Stomach (tissue), 9 donors: ENCODE measurements around the gene ASTN2. TPM values are rescaled to one million over a fixed set of nuclear protein-coding genes. Genes with fewer than 3 reads are reported as not detected.

ENCODE experiments used
- DNase-seq, 2 donors: peaks; one replicate each; pipeline versions ENCODE4 v3.0.0 to v3.0.0-alpha.2; 2013 to 2019
- H3K27ac ChIP-seq, 5 donors: fragments of 200-600 bp in 4 of 5; sonication (generic) in 4 of 5; one replicate each; pipeline ENCODE4 v1.5.1; 2013 to 2019; ENCODE audit warnings: mild to moderate bottlenecking in 1 of 5, moderate library complexity in 1 of 5
- H3K27me3 ChIP-seq, 3 donors: fragments of 200-600 bp; sonication (generic); one replicate each; pipeline ENCODE4 v1.5.1; 2017 to 2019; ENCODE audit warnings: mixed run types in 1 of 3
- H3K36me3 ChIP-seq, 4 donors: fragments of 200-600 bp; sonication (generic); 1 replicate in 3 of 4; 2 replicates in 1 of 4; pipeline ENCODE4 v1.5.1; 2016 to 2019
- H3K4me1 ChIP-seq, 4 donors: fragments of 200-600 bp; sonication (generic); one replicate each; pipeline ENCODE4 v1.5.1; 2016 to 2019
- H3K4me3 ChIP-seq, 4 donors: fragments of 200-600 bp; sonication (generic) in 3 of 4; one replicate each; pipeline ENCODE4 v1.5.1; 2016 to 2019; ENCODE audit warnings: mild to moderate bottlenecking in 1 of 4
- H3K9me3 ChIP-seq, 4 donors: fragments of 200-600 bp; sonication (generic); one replicate each; pipeline ENCODE4 v1.5.1; 2016 to 2019
- EP300 ChIP-seq: sonication (generic); formaldehyde crosslinking; IDR thresholded peaks from one replicate; pipeline ENCODE4 v1.6.1; 2017; ENCODE audit warnings: antibody characterized with exemption
- POLR2A ChIP-seq, 4 donors: fragments of 450-650 bp; IDR thresholded peaks; one replicate each; pipeline ENCODE4 v1.6.1; 2016; ENCODE audit warnings: antibody characterized with exemption in 4 of 4, control low read depth in 2 of 4, mild to moderate bottlenecking in 1 of 4, moderate library complexity in 1 of 4
- POLR2AphosphoS5 ChIP-seq, 3 donors: sonication (generic); formaldehyde crosslinking; IDR thresholded peaks; one replicate each; pipeline ENCODE4 v1.6.1; 2016; ENCODE audit warnings: antibody characterized with exemption in 3 of 3
- WGBS, 5 donors: extraction: QIAGEN DNeasy Blood & Tissue Kit in 3 of 5; methylation state at CpG; one replicate each; pipeline versions ENCODE4 v1.1.5 to v1.1.7; 2013 to 2018; 5-methylcytosine and 5-hydroxymethylcytosine counted together
- intact Hi-C: fragments of 100-400 bp; cut with DNase I; formaldehyde crosslinking; loops from one replicate; pipeline ENCODE4 v1.15.1; 2023; ENCODE audit warnings: low total_unique reads
- polyA plus RNA-seq, 3 donors: library from polyadenylated mRNA; stranded (reverse); fragments of 200-250 nt; gene quantifications; one replicate each; pipeline ENCODE4 v1.2.3, GENCODE V29; 2013
- total RNA-seq, 5 donors: library from RNA; depleted of rRNA; stranded (reverse); fragments of >200 nt; gene quantifications; one replicate each; pipeline versions ENCODE4 v1.1.0 to v1.2.3, GENCODE V29; 2014 to 2016
- TF ChIP-seq, protein P1 (sequence below), 7 experiments: fragments of 450-650 bp in 4 of 7; fragments of 200-600 bp in 3 of 7; sonication (generic) in 3 of 7; IDR thresholded peaks; one replicate each; pipeline ENCODE4 v1.5.1; 2016 to 2019; ENCODE audit warnings: antibody characterized with exemption in 7 of 7, control low read depth in 2 of 7, mild to moderate bottlenecking in 1 of 7
- donor health status: healthy with polysubstance abuse.
- donor health status: Bipolar disorder and iron deficiency.
- donor health status: healthy.

ASTN2 gene
- total and polyA plus RNA-seq, 8 donors = 2.1 to 22.3 (median 4.2) TPM; not detected in 1

DNA sequence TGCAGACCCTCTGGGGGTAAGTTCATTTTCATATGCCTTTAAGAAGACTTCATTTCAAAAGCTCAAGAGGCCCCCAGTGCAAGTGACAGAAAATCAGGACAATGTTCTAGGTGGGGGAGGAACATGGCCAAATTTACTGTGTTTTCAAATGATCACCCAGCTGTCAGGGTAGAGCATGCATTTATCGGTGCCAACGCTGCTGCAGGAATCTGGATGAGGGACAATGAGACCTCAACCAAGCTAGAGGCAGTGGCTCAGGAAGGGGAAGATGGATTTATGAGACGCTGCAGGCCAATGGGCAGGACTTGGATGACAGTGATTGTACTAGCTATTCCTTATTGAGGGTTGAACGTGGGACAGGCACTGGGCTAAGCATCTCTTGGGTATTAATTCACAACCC is 278.4 kb downstream of the ASTN2 start:
- H3K27ac ChIP-seq = no peak overlapping the region
- no peaks in the 10 kb centered on the region for H3K9me3 ChIP-seq
- TF ChIP-seq, protein P1, sequence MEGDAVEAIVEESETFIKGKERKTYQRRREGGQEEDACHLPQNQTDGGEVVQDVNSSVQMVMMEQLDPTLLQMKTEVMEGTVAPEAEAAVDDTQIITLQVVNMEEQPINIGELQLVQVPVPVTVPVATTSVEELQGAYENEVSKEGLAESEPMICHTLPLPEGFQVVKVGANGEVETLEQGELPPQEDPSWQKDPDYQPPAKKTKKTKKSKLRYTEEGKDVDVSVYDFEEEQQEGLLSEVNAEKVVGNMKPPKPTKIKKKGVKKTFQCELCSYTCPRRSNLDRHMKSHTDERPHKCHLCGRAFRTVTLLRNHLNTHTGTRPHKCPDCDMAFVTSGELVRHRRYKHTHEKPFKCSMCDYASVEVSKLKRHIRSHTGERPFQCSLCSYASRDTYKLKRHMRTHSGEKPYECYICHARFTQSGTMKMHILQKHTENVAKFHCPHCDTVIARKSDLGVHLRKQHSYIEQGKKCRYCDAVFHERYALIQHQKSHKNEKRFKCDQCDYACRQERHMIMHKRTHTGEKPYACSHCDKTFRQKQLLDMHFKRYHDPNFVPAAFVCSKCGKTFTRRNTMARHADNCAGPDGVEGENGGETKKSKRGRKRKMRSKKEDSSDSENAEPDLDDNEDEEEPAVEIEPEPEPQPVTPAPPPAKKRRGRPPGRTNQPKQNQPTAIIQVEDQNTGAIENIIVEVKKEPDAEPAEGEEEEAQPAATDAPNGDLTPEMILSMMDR (IDR thresholded peaks at IDR 0.05) = no peak
- TF ChIP-seq POLR2AphosphoS5 (IDR thresholded peaks at IDR 0.05) (no peak), POLR2A (IDR thresholded peaks at IDR 0.05) (no peak), EP300 (no peak)
- WGBS, 5 donors = 73 to 79% (median 77%) methylated on average over 4 of the region's 4 CpGs
- no peaks in the 10 kb centered on the region for H3K27me3 ChIP-seq
- no peaks in the 10 kb centered on the region for H3K36me3 ChIP-seq
- intact Hi-C loops = no loop called here
- no peak for DNase-seq
- H3K4me3 ChIP-seq = no peak overlapping the region
- H3K4me1 ChIP-seq = no peaks in the 10 kb centered on the region

DNA sequence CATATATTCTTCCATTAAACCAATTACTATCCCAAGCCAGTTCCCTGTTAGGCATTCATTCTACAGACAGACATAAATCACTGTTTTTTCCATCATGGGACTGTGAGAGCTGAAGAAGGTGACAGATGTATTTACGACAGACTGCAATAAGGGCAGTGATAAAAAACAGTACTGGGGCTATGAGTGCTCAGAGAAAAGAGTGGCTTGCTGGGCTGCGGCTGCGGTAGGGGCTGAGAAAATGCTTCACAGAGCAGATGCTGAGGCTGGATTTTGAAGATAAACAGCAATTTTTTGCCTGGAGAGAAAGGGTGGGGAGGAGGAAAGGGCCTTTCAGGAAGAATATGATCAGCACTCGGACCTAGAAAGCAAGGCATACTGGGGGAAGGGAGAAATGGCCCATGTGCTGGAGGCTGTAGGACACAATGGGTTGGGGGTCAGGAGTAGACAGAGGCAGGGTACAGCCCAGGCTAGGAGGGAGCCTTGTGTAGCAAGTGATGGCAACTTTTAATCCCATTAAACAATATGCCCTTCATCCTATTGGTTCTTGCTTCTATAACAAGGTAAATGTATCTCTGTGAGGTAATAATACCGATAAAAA is 279.3 kb downstream of the ASTN2 start:
- 47 to 74% (median 62%) methylated on average over 5 of the region's 5 CpGs for WGBS, 5 donors
- H3K36me3 ChIP-seq = no peaks in the 10 kb centered on the region
- TF ChIP-seq, protein P1 (IDR thresholded peaks at IDR 0.05) = no peak
- TF ChIP-seq EP300 (no peak), POLR2AphosphoS5 (IDR thresholded peaks at IDR 0.05) (no peak), POLR2A (IDR thresholded peaks at IDR 0.05) (no peak)
- intact Hi-C loops = no loop called here
- H3K27ac ChIP-seq = no peak overlapping the region
- no peaks in the 10 kb centered on the region for H3K27me3 ChIP-seq
- DNase-seq = no peak
- no peak overlapping the region for H3K4me3 ChIP-seq
- H3K4me1 ChIP-seq = no peaks in the 10 kb centered on the region
- H3K9me3 ChIP-seq = no peaks in the 10 kb centered on the region

DNA sequence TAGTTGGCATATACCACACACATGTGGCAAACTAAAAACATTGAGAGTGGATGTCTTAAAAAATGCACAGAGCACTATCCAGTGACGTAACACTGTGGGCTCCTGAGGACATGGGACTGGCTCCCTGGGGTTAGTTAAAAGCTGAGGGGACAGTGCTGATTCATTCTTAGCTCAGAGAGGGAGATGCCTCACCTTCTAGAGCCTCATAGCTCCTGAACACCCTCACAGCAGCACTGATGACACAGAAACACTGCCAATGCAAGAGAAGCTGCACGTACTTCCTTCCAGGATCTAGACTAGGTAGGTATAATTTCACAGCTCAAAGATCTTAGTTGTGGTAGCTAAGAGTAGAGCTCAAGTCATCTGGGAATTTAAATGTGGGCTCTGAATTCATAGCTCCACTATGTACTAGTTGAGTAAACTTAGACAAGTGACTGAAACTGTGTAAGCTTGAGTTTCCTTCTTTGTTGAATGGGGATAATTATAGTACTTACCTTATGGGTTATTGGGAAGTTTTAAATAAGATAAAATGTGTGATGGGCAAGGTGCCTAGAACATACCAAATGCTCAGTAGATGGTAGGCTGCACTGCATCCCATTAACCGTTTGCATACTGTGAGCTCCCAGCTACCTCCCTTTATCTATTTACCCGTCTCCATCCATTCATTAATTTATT is 279.9 kb downstream of the ASTN2 start:
- no peak overlapping the region for H3K27ac ChIP-seq
- intact Hi-C loops = no loop called here
- no peaks in the 10 kb centered on the region for H3K9me3 ChIP-seq
- DNase-seq = no peak
- no peaks in the 10 kb centered on the region for H3K27me3 ChIP-seq
- H3K36me3 ChIP-seq = no peaks in the 10 kb centered on the region
- no peaks in the 10 kb centered on the region for H3K4me1 ChIP-seq
- no peak for TF ChIP-seq POLR2AphosphoS5 (IDR thresholded peaks at IDR 0.05)
- TF ChIP-seq POLR2A (IDR thresholded peaks at IDR 0.05) = no peak
- TF ChIP-seq EP300 = no peak
- TF ChIP-seq, protein P1 (IDR thresholded peaks at IDR 0.05) = no peak
- WGBS, 5 donors = 80 to 88% (median 86%) methylated on average over 4 of the region's 4 CpGs
- H3K4me3 ChIP-seq = no peak overlapping the region

DNA sequence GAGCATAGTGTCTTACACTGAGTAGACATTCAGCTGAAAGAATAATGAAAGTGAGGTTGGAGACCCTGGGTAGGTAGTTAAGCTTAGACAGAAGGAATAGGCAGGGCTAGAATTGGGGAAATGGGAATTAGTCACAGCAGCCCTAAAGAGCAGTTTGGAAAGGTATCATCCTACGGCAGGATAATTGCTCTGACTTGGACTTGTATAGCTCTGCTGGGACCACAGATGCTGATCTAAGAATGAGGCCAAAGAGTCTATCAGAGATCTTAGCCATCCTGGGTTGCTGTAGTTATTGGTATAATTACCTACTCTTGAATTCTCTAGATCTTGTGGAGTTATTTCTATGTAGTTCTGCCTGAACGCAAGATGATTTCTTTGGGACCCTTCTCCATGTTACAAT is 288.0 kb downstream of the ASTN2 start:
- intact Hi-C loops = no loop called here
- H3K36me3 ChIP-seq = no peaks in the 10 kb centered on the region
- H3K27me3 ChIP-seq = no peaks in the 10 kb centered on the region
- 87 to 100% (median 92%) methylated on average over 2 of the region's 2 CpGs for WGBS, 5 donors
- H3K27ac ChIP-seq = no peak overlapping the region
- H3K4me1 ChIP-seq = no peaks in the 10 kb centered on the region
- no peak overlapping the region for H3K4me3 ChIP-seq
- no peak for DNase-seq
- no peaks in the 10 kb centered on the region for H3K9me3 ChIP-seq
- no peak for TF ChIP-seq POLR2AphosphoS5 (IDR thresholded peaks at IDR 0.05)
- no peak for TF ChIP-seq POLR2A (IDR thresholded peaks at IDR 0.05)
- TF ChIP-seq EP300 = no peak
- TF ChIP-seq, protein P1 (IDR thresholded peaks at IDR 0.05) = no peak
